Spleen (tissue), 11 donors: ENCODE data around the gene BEST1. TPM values are rescaled to one million over a fixed set of nuclear protein-coding genes. Genes with fewer than 3 reads are reported as not detected.
"Not testable (repeated sequence)": the region's sequence is repeated elsewhere in the genome, so short reads cannot be mapped to it uniquely, and the experiment has no call there.

Experiments used
- DNase-seq: peaks from one replicate; pipeline ENCODE4 v3.0.0-alpha.2; 2020
- H3K27ac ChIP-seq, 8 donors: fragments of 200-600 bp; sonication (generic) in 7 of 8; 1 replicate in 4 of 8; 2 replicates in 4 of 8; pipeline versions ENCODE4 v1.5.0 to v1.8.0; 2016 to 2021; ENCODE audit warnings: inconsistent platforms in 4 of 8, mild to moderate bottlenecking in 4 of 8, moderate library complexity in 1 of 8
- H3K27me3 ChIP-seq, 7 donors: fragments of 200-600 bp; sonication (generic) in 6 of 7; replicated peaks in 1 of 7; 1 replicate in 4 of 7; 2 replicates in 3 of 7; pipeline versions ENCODE4 v1.5.0 to v1.8.0; 2016 to 2021; ENCODE audit warnings: inconsistent platforms in 3 of 7, mild to moderate bottlenecking in 1 of 7
- H3K36me3 ChIP-seq, 6 donors: fragments of 200-600 bp; sonication (generic) in 5 of 6; 1 replicate in 4 of 6; 2 replicates in 2 of 6; pipeline versions ENCODE4 v1.5.0 to v1.8.0; 2016 to 2021; ENCODE audit warnings: inconsistent platforms in 2 of 6
- H3K4me1 ChIP-seq, 6 donors: fragments of 200-600 bp; sonication (generic) in 5 of 6; 1 replicate in 3 of 6; 2 replicates in 3 of 6; pipeline versions ENCODE4 v1.5.0 to v1.8.0; 2016 to 2021; ENCODE audit warnings: inconsistent platforms in 3 of 6
- H3K4me3 ChIP-seq, 8 donors: fragments of 200-600 bp; sonication (generic) in 7 of 8; 1 replicate in 4 of 8; 2 replicates in 4 of 8; pipeline versions ENCODE4 v1.5.0 to v1.8.0; 2016 to 2021; ENCODE audit warnings: inconsistent platforms in 4 of 8, mild to moderate bottlenecking in 4 of 8, moderate library complexity in 2 of 8
- H3K9me3 ChIP-seq, 8 donors: fragments of 200-600 bp; sonication (generic) in 7 of 8; 1 replicate in 4 of 8; 2 replicates in 4 of 8; pipeline versions ENCODE4 v1.5.0 to v1.8.0; 2016 to 2021; ENCODE audit warnings: inconsistent platforms in 4 of 8
- POLR2A ChIP-seq, 3 donors: fragments of 450-650 bp; IDR thresholded peaks; one replicate each; pipeline ENCODE4 v1.5.1; 2017; ENCODE audit warnings: antibody characterized with exemption in 3 of 3, mild to moderate bottlenecking in 1 of 3
- POLR2AphosphoS5 ChIP-seq, 3 donors: sonication (generic); formaldehyde crosslinking; IDR thresholded peaks; one replicate each; pipeline ENCODE4 v1.5.1; 2017; ENCODE audit warnings: antibody characterized with exemption in 3 of 3
- WGBS, 5 donors: extraction: QIAGEN DNeasy Blood & Tissue Kit in 3 of 5; methylation state at CpG; one replicate each; pipeline versions ENCODE4 v1.1.5 to v1.1.7; 2013 to 2018; 5-methylcytosine and 5-hydroxymethylcytosine counted together
- intact Hi-C: fragments of 100-400 bp; cut with DNase I; formaldehyde crosslinking; loops from one replicate; pipeline ENCODE4 v1.15.0; 2023; ENCODE audit warnings: low total_unique reads
- polyA plus RNA-seq, 3 donors: library from polyadenylated mRNA; stranded (reverse); fragments of 200-250 nt; gene quantifications; one replicate each; pipeline ENCODE4 v1.2.1, GENCODE V29; 2013
- total RNA-seq, 7 donors: library from RNA; depleted of rRNA in 3 of 7; stranded (reverse); fragments of >200 nt in 3 of 7; fragmentation: NEBNext Ultra II Directional in 4 of 7; extraction: Animal tissue kit (Norgen Biotek cat#: 25700) in 4 of 7; gene quantifications; one replicate each; pipeline versions ENCODE4 v1.1.0 to v1.2.1, GENCODE V29; 2016 to 2021
- TF ChIP-seq, protein P1 (sequence below), 11 experiments: fragments of 200-600 bp in 7 of 11; fragments of 450-650 bp in 4 of 11; sonication (generic) in 4 of 11; IDR thresholded peaks in 8 of 11; conservative IDR thresholded peaks in 3 of 11; 1 replicate in 7 of 11; 2 replicates in 4 of 11; pipeline versions ENCODE4 v1.4.0 to v1.8.0; 2016 to 2021; ENCODE audit warnings: antibody characterized with exemption in 11 of 11, inconsistent platforms in 4 of 11, mild to moderate bottlenecking in 1 of 11
- donor health status: healthy with polysubstance abuse.
- donor health status: DM: no; HTN: no; CAD: no; lungs with moderate emphysema.
- donor health status: DM: no; HTN: no; CAD: no.
- donor health status: Bipolar disorder and iron deficiency.
- donor health status: healthy.
- donor health status: DM: no; HTN: no; CAD: no.
- donor health status: DM: yes; HTN: yes; CAD: no.

The BEST1 gene
- total and polyA plus RNA-seq, 10 donors, result 2.6 to 20.4 (median 10.8) TPM

- WGBS, 5 donors, result 89 to 95% (median 93%) methylated on average over 7 of the region's 7 CpGs
- TF ChIP-seq, protein P1, sequence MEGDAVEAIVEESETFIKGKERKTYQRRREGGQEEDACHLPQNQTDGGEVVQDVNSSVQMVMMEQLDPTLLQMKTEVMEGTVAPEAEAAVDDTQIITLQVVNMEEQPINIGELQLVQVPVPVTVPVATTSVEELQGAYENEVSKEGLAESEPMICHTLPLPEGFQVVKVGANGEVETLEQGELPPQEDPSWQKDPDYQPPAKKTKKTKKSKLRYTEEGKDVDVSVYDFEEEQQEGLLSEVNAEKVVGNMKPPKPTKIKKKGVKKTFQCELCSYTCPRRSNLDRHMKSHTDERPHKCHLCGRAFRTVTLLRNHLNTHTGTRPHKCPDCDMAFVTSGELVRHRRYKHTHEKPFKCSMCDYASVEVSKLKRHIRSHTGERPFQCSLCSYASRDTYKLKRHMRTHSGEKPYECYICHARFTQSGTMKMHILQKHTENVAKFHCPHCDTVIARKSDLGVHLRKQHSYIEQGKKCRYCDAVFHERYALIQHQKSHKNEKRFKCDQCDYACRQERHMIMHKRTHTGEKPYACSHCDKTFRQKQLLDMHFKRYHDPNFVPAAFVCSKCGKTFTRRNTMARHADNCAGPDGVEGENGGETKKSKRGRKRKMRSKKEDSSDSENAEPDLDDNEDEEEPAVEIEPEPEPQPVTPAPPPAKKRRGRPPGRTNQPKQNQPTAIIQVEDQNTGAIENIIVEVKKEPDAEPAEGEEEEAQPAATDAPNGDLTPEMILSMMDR (IDR thresholded peaks at IDR 0.05 in 8 of 11, conservative IDR thresholded peaks at IDR 0.05 in 3 of 11), result no peak
- TF ChIP-seq POLR2AphosphoS5 (IDR thresholded peaks at IDR 0.05) (no peak), POLR2A (IDR thresholded peaks at IDR 0.05) (no peak)
- peaks cover 0 to 3% (median 0%) of the 10 kb centered on the region in 6 donors for H3K4me1 ChIP-seq
- intact Hi-C loops, result no loop called here
- H3K27ac ChIP-seq, result peak overlapping the region in 1 of 8 donors; percentile 3
- no peaks in the 10 kb centered on the region for H3K36me3 ChIP-seq
- peaks cover 0 to 21% (median 17%) of the 10 kb centered on the region in 8 donors for H3K9me3 ChIP-seq
- no peaks in the 10 kb centered on the region for H3K27me3 ChIP-seq
- no peak for DNase-seq
- no peak overlapping the region for H3K4me3 ChIP-seq
These were observed 49.2 kb downstream of the BEST1 start for GRCh38 chr11:61999141-61999975.

GRCh38 chr11:62000539-62001446 lies 50.6 kb downstream of the BEST1 start:
- Histone ChIP-seq H3K27ac (no peak overlapping the region), H3K36me3 (no peaks in the 10 kb centered on the region), H3K4me1 (peaks cover 0 to 10% (median 2%) of the 10 kb centered on the region in 6 donors), H3K9me3 (peaks cover 0 to 21% (median 17%) of the 10 kb centered on the region in 8 donors), H3K27me3 (no peaks in the 10 kb centered on the region), H3K4me3 (no peak overlapping the region)
- intact Hi-C loops, result no loop called here
- DNase-seq, result peak; percentile 62
- 85 to 92% (median 88%) methylated on average over 22 to 23 of the region's 23 CpGs for WGBS, 5 donors
- TF ChIP-seq POLR2A (IDR thresholded peaks at IDR 0.05) (no peak), POLR2AphosphoS5 (IDR thresholded peaks at IDR 0.05) (no peak)
- TF ChIP-seq, protein P1 (IDR thresholded peaks at IDR 0.05 in 8 of 11, conservative IDR thresholded peaks at IDR 0.05 in 3 of 11), result no peak

GRCh38 chr11:62001450-62002191 lies 51.5 kb downstream of the BEST1 start:
- Histone ChIP-seq H3K4me1 (peaks cover 0 to 10% (median 2%) of the 10 kb centered on the region in 6 donors), H3K4me3 (no peak overlapping the region), H3K27ac (no peak overlapping the region), H3K36me3 (no peaks in the 10 kb centered on the region), H3K27me3 (no peaks in the 10 kb centered on the region), H3K9me3 (peaks cover 0 to 21% (median 17%) of the 10 kb centered on the region in 8 donors)
- no peak for TF ChIP-seq POLR2A (IDR thresholded peaks at IDR 0.05)
- TF ChIP-seq POLR2AphosphoS5 (IDR thresholded peaks at IDR 0.05), result no peak
- TF ChIP-seq, protein P1 (IDR thresholded peaks at IDR 0.05 in 8 of 11, conservative IDR thresholded peaks at IDR 0.05 in 3 of 11), result no peak
- no peak for DNase-seq
- WGBS, 5 donors, result 72 to 82% (median 80%) methylated on average over 12 of the region's 12 CpGs
- intact Hi-C loops, result no loop called here

DNA sequence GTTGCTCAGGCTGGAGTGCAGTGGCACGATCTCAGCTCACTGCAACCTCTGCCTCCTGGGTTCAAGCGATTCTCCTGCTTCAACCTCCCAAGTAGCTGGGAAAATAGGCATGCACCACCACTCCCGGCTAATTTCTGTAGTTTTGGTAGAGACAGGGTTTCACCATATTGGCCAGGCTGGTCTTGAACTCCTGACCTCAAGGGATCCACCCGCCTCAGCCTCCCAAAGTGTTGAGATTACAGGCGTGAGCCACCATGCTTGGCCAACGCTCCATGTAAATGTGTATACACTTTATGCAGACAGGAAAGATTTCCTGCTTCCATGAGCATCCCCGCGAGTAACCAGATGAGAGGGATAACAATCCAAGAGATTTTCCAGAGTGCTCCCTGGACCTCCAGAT lies 52.1 kb downstream of the BEST1 start:
- H3K9me3 ChIP-seq, result peaks cover 0 to 21% (median 17%) of the 10 kb centered on the region in 8 donors
- WGBS, 5 donors, result 87 to 99% (median 93%) methylated on average over 8 of the region's 8 CpGs

More for the DNA sequence above, 52.1 kb downstream of the BEST1 start:
- H3K27ac ChIP-seq, H3K4me3 ChIP-seq, H3K4me1 ChIP-seq, intact Hi-C loops, H3K36me3 ChIP-seq, DNase-seq, H3K27me3 ChIP-seq: not testable (repeated sequence)
